ENCODE data around the gene CELA3A.

DNA sequence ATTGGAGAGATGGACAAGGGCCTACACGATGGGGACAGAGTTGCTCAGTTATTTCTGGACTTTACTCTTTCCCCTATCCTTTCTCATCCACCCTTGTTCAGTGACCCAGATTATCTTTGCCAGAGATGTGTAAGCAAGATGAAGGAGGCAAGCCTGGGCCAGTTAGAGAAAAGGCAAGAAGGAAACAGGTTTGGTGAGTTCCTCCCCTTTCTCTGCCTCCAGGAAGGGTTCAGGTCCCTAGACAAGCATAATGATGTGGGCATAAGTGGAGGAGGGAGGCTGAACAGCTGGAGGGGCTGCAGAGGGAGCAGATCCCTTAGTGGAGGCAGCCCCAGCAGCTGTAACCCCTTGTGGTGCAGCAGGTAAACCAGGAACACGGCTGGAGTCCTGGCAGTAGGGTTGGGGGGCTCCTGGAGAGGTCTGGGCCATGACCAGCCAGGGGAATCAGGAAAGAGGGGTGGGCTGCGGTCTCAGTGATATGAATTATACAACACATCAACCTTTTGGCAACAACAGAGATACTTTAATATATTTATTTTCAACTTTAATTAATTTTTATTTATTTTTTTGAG lies 41.8 kb downstream of the CELA3A start:
- TF ChIP-seq CTCF (IDR thresholded peaks at IDR 0.05; ENCODE audit: insufficient read depth, low read depth, low read length) (no peak), EZH2 (IDR thresholded peaks at IDR 0.05; ENCODE audit: insufficient read depth, low read length) (no peak)

Data from astrocyte (in vitro differentiated cells and primary cell).